ENCODE results near the gene DENND2C. TPM values are rescaled to one million over a fixed set of nuclear protein-coding genes. Genes with fewer than 3 reads are reported as not detected.

DENND2C gene
- total RNA-seq, 1 donor, result 8.3 TPM

DNA sequence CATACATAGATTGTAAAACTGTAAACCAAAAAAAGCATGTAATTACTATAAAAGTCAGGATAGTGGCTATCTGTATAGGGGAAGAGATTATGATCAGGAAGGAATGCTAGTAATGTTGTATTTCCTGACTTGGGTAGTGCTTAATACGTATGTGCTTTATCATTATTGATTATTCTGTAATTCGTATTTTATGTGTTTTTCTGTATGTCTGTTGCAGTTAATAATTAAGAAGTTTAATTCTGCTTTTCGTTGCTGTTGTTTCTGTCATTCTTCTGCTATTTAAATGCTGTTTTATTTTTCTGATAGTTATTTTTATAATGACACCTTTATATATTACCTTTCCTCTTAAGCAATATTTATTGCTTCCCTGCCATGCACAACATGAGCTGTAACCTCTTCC is 129.6 kb downstream of the DENND2C start:
- H3K27ac ChIP-seq (ENCODE audit: low read depth, low read length), result no peak overlapping the region
- no peaks in the 10 kb centered on the region for H3K9me3 ChIP-seq (ENCODE audit: low read depth, low read length)
- no peak overlapping the region for H3K4me2 ChIP-seq (ENCODE audit: insufficient read depth, low read length)
- no peak overlapping the region for H2AFZ ChIP-seq (ENCODE audit: low read length)
- no peaks in the 10 kb centered on the region for H4K20me1 ChIP-seq (ENCODE audit: insufficient read depth, low read length)
- H3K79me2 ChIP-seq (ENCODE audit: insufficient read depth, low read length), result no peaks in the 10 kb centered on the region
- no peaks in the 10 kb centered on the region for H3K36me3 ChIP-seq (ENCODE audit: insufficient read depth, low read length)
- H3K4me1 ChIP-seq (ENCODE audit: insufficient read depth, low read length), result no peaks in the 10 kb centered on the region
- no peak overlapping the region for H3K4me3 ChIP-seq (ENCODE audit: insufficient read depth, low read length)
- H3K27me3 ChIP-seq (ENCODE audit: insufficient read depth, low read length), result peaks cover 6% of the 10 kb centered on the region
- TF ChIP-seq, protein P1, sequence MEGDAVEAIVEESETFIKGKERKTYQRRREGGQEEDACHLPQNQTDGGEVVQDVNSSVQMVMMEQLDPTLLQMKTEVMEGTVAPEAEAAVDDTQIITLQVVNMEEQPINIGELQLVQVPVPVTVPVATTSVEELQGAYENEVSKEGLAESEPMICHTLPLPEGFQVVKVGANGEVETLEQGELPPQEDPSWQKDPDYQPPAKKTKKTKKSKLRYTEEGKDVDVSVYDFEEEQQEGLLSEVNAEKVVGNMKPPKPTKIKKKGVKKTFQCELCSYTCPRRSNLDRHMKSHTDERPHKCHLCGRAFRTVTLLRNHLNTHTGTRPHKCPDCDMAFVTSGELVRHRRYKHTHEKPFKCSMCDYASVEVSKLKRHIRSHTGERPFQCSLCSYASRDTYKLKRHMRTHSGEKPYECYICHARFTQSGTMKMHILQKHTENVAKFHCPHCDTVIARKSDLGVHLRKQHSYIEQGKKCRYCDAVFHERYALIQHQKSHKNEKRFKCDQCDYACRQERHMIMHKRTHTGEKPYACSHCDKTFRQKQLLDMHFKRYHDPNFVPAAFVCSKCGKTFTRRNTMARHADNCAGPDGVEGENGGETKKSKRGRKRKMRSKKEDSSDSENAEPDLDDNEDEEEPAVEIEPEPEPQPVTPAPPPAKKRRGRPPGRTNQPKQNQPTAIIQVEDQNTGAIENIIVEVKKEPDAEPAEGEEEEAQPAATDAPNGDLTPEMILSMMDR (IDR thresholded peaks at IDR 0.05; ENCODE audit: extremely low read depth, low read depth, low read length), result no peak
- DNase-seq (ENCODE audit: insufficient read length, low spot score, missing footprints), result no peak

DNA sequence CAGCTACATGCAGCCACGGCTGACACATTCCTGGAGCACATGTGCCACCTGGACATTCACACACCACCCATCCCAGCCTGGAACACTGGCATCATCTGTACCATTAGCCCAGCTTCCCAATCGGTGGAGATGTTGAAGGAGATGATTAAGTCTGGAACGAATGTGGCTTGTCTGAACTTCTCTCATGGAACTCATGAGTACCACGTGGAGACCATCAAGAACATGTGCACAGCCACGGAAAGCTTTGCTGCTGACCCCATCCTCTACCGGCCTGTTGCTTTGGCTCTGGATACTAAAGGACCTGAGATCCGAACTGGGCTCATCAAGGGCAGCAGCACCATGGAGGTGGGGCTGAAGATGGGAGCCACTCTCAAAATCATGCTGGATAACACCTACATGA is 133.8 kb downstream of the DENND2C start:
- no peak overlapping the region for H3K4me3 ChIP-seq (ENCODE audit: insufficient read depth, low read length)
- H4K20me1 ChIP-seq (ENCODE audit: insufficient read depth, low read length), result no peaks in the 10 kb centered on the region
- H3K9me3 ChIP-seq (ENCODE audit: low read depth, low read length), result no peaks in the 10 kb centered on the region
- H3K4me1 ChIP-seq (ENCODE audit: insufficient read depth, low read length), result no peaks in the 10 kb centered on the region
- DNase-seq (ENCODE audit: insufficient read length, low spot score, missing footprints), result no peak
- TF ChIP-seq, protein P1 (IDR thresholded peaks at IDR 0.05; ENCODE audit: extremely low read depth, low read depth, low read length), result no peak
- H3K79me2 ChIP-seq (ENCODE audit: insufficient read depth, low read length), result no peaks in the 10 kb centered on the region
- no peak overlapping the region for H3K27ac ChIP-seq (ENCODE audit: low read depth, low read length)
- H3K27me3 ChIP-seq (ENCODE audit: insufficient read depth, low read length), result peaks cover 6% of the 10 kb centered on the region
- H2AFZ ChIP-seq (ENCODE audit: low read length), result no peak overlapping the region
- H3K4me2 ChIP-seq (ENCODE audit: insufficient read depth, low read length), result no peak overlapping the region
- no peaks in the 10 kb centered on the region for H3K36me3 ChIP-seq (ENCODE audit: insufficient read depth, low read length)

DNA sequence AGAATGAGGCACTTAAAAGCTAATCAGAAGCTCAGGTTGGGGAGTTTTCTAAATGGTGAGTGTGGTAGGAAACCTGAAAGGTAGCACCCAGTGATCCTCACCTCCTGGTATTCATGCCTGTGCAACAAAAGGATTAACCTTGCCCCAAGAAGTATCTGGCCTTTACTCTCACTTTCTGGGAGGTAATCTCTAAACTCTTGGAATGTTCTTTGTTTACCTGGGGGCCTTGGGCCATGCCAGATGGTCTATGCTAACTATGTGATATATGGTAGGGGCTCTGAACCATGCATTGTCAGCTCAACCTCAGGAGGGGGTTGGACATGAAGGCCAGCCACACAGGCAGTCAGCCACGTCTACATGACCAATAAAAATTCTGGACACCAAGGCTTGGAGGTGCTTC is 134.4 kb downstream of the DENND2C start:
- Histone ChIP-seq H3K4me3 (ENCODE audit: insufficient read depth, low read length) (no peak overlapping the region), H3K9me3 (ENCODE audit: low read depth, low read length) (no peaks in the 10 kb centered on the region), H4K20me1 (ENCODE audit: insufficient read depth, low read length) (no peaks in the 10 kb centered on the region), H3K79me2 (ENCODE audit: insufficient read depth, low read length) (no peaks in the 10 kb centered on the region), H3K4me1 (ENCODE audit: insufficient read depth, low read length) (no peaks in the 10 kb centered on the region), H3K36me3 (ENCODE audit: insufficient read depth, low read length) (no peaks in the 10 kb centered on the region), H3K27ac (ENCODE audit: low read depth, low read length) (no peak overlapping the region), H3K27me3 (ENCODE audit: insufficient read depth, low read length) (peaks cover 3% of the 10 kb centered on the region), H2AFZ (ENCODE audit: low read length) (no peak overlapping the region), H3K4me2 (ENCODE audit: insufficient read depth, low read length) (no peak overlapping the region)
- no peak for DNase-seq (ENCODE audit: insufficient read length, low spot score, missing footprints)
- TF ChIP-seq, protein P1 (IDR thresholded peaks at IDR 0.05; ENCODE audit: extremely low read depth, low read depth, low read length), result no peak

Small RNA genes within 50 kb of the gene (small RNA-seq; reads per million reads assigned to genes)
- gene RN7SL432P, result not detected

Other genes with a start within 250 kb of the DENND2C start
- 43.1 and 48.6 TPM in 2 replicates for gene TRIM33, start 158.8 kb downstream of the DENND2C start, total RNA-seq
- gene BCAS2, start 88.4 kb downstream of the DENND2C start, total RNA-seq, result 37.1 and 38.0 TPM in 2 replicates
- gene AMPD1, start 25.5 kb upstream of the DENND2C start, total RNA-seq, result not detected in 2 replicates
- gene NRAS, start 46.7 kb upstream of the DENND2C start, total RNA-seq, result 62.2 and 67.0 TPM in 2 replicates
- gene CSDE1, start 87.9 kb upstream of the DENND2C start, total RNA-seq, result 573 and 599 TPM in 2 replicates
- gene SIKE1, start 110.6 kb upstream of the DENND2C start, total RNA-seq, result 52.5 and 56.3 TPM in 2 replicates
- not detected in 2 replicates for gene SYCP1, start 184.8 kb upstream of the DENND2C start, total RNA-seq